SK-N-MC (cell line): ENCODE data around the gene REEP1.

ENCODE experiments used
- EZH2 ChIP-seq: fragments of 200-600 bp; sonication (generic); IDR thresholded peaks from one replicate; pipeline ENCODE4 v1.6.1; 2017; ENCODE audit warnings: antibody characterized with exemption
- POLR2AphosphoS5 ChIP-seq: IDR thresholded peaks from 2 replicates; pipeline ENCODE4 v1.6.1; 2012; ENCODE audit warnings: mild to moderate bottlenecking, low read depth, low read length, borderline replicate concordance

DNA sequence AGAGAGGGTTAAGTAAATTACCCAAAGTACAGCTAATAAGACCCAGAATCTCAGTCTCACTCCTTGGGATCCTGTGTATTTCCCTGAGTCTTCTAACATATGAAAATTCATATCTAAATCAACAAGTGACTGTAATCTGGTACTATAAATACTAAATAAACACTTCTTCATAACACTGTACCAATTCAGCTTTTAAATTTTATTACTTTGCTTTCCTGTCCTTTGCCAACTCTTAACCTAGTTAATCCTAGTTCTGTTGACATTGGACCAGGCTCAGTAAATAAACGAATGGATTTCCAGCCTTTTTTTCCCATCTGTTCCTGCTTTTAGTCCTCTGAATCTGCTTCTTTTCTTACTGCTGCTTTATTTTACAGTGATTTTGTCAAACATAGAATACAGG lies 124.4 kb downstream of the REEP1 start:
- TF ChIP-seq POLR2AphosphoS5 (no peak), EZH2 (no peak)
